Mesothelial cell of epicardium (in vitro differentiated cells): ENCODE data around the gene FXYD3. TPM values are rescaled to one million over a fixed set of nuclear protein-coding genes. Genes with fewer than 3 reads are reported as not detected.
A peak's percentile ranks its signal among the peaks of the same experiment; 100 is the strongest.
"Not testable (repeated sequence)": the region's sequence is repeated elsewhere in the genome, so short reads cannot be mapped to it uniquely, and the experiment has no call there.

Experiments
- DNase-seq, 2 experiments: peaks; one replicate each; pipeline ENCODE4 v3.0.0; 2021; ENCODE audit warnings: low spot score in 2 of 2; ENCODE audit not compliant: unreplicated experiment in 2 of 2
- H3K27ac Mint-ChIP-seq: 2 replicates; pipeline ENCODE4 v1.8.0; 2021; ENCODE audit warnings: mixed read lengths
- H3K27me3 Mint-ChIP-seq: 2 replicates; pipeline ENCODE4 v1.8.0; 2021; ENCODE audit warnings: low read depth, mixed read lengths
- H3K36me3 Mint-ChIP-seq: 2 replicates; pipeline ENCODE4 v1.8.0; 2021; ENCODE audit warnings: mixed read lengths
- H3K4me1 Mint-ChIP-seq: 2 replicates; pipeline ENCODE4 v1.8.0; 2021; ENCODE audit warnings: mixed read lengths
- H3K4me3 Mint-ChIP-seq: 2 replicates; pipeline ENCODE4 v1.8.0; 2021; ENCODE audit warnings: mild to moderate bottlenecking, moderate library complexity, mixed read lengths
- H3K9me3 Mint-ChIP-seq: 2 replicates; pipeline ENCODE4 v1.8.0; 2021; ENCODE audit warnings: mixed read lengths
- total RNA-seq: library from RNA; stranded (reverse); gene quantifications from 3 replicates; pipeline ENCODE4 v1.2.1, GENCODE V29; 2021
- TF ChIP-seq, protein P1 (sequence below): fragments of 200-600 bp; sonication (generic); IDR thresholded peaks from one replicate; pipeline ENCODE4 v1.5.0; 2021; ENCODE audit warnings: antibody characterized with exemption; ENCODE audit not compliant: unreplicated experiment

Gene FXYD3
- total RNA-seq, 1 donor from 2014 or later = 5.5 TPM

DNA sequence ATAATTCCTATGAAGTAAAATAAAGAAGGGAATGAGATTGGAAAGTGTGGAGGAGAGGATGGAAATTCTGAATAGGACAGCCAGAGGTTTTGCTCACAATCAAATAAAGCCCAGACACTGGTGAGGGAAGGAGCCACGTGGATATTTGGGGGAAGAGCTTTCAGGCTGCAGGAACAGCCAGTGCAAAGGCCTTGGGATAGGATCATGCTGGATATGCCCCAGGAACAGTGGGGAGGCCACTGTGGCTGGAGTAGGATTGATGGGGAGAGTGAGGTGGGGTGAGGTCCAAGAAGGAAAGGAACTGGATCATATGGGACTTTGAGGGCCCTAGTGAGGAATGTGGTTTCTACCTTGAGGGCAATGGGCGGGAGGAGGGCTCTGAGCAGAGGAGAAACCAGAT, 34.8 kb downstream of the FXYD3 start:
- H3K4me3 Mint-ChIP-seq = no peak overlapping the region
- TF ChIP-seq, protein P1, sequence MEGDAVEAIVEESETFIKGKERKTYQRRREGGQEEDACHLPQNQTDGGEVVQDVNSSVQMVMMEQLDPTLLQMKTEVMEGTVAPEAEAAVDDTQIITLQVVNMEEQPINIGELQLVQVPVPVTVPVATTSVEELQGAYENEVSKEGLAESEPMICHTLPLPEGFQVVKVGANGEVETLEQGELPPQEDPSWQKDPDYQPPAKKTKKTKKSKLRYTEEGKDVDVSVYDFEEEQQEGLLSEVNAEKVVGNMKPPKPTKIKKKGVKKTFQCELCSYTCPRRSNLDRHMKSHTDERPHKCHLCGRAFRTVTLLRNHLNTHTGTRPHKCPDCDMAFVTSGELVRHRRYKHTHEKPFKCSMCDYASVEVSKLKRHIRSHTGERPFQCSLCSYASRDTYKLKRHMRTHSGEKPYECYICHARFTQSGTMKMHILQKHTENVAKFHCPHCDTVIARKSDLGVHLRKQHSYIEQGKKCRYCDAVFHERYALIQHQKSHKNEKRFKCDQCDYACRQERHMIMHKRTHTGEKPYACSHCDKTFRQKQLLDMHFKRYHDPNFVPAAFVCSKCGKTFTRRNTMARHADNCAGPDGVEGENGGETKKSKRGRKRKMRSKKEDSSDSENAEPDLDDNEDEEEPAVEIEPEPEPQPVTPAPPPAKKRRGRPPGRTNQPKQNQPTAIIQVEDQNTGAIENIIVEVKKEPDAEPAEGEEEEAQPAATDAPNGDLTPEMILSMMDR = no peak
- H3K27ac Mint-ChIP-seq = no peak overlapping the region
- no peaks in the 10 kb centered on the region for H3K36me3 Mint-ChIP-seq
- H3K4me1 Mint-ChIP-seq = peaks cover 30% of the 10 kb centered on the region
- H3K27me3 Mint-ChIP-seq = peaks cover 22% of the 10 kb centered on the region
- no peak for DNase-seq
- no peaks in the 10 kb centered on the region for H3K9me3 Mint-ChIP-seq

DNA sequence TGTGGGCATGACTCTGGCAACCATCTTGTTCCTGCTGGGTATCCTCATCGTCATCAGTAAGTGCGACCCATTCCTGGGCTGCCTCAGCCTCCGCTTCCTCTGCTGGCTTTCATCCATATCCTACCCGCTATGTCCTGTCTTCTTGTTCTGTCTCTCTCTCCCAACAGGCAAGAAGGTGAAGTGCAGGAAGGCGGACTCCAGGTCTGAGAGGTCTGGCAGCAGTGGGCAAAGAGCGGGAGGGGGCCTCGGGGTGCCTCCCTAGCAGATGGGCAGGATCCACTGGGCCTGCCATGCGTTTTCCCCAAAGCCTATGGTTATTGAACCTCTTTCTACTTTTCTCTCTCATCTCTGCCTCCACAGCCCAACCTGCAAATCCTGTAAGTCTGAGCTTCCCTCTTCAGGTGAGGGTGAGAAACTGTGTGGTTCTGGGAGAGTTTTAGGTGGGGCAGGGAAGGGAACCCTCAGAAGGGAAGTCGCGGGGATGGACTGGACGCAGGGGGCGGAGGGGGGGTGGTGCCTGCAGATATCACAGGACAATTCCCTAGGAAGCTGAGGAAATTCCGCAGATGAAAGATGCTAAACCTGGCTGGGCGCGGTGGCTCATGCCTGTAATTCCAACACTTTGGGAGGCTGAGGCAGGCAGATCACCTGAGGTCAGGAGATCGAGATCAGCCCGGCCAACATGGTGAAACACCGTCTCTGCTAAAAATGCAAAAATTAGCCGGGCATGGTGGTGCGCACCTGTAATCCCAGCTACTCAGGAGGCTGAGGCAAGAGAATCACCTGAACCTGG, 35.8 kb downstream of the FXYD3 start:
- DNase-seq = no peak
- Mint-ChIP-seq H3K4me1 (peaks cover 30% of the 10 kb centered on the region), H3K9me3 (no peaks in the 10 kb centered on the region), H3K4me3 (no peak overlapping the region), H3K27ac (no peak overlapping the region), H3K36me3 (no peaks in the 10 kb centered on the region), H3K27me3 (peaks cover 31% of the 10 kb centered on the region)
- TF ChIP-seq, protein P1 = no peak

DNA sequence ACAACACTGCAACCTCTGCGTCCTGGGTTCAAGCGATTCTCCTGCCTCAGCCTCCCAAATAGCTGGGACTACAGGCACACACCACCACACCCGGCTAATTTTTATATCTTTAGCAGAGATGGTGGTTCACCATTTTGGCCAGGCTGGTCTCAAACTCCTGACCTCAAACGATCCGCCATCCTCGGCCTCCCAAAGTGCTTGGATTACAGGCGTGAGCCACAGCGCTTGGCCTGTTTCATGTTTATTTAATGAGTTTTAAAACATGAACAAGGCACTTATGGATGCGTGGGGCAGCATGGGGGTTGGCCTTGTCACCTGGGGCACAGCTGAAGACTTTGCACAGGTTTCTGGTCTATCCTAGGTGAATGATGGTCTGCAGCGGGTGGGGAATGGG, 37.5 kb downstream of the FXYD3 start:
- H3K27ac Mint-ChIP-seq, H3K9me3 Mint-ChIP-seq, DNase-seq, H3K36me3 Mint-ChIP-seq: not testable (repeated sequence)
- Mint-ChIP-seq H3K4me1 (peaks cover 30% of the 10 kb centered on the region), H3K4me3 (peak overlapping the region; percentile 37), H3K27me3 (peaks cover 33% of the 10 kb centered on the region)

DNA sequence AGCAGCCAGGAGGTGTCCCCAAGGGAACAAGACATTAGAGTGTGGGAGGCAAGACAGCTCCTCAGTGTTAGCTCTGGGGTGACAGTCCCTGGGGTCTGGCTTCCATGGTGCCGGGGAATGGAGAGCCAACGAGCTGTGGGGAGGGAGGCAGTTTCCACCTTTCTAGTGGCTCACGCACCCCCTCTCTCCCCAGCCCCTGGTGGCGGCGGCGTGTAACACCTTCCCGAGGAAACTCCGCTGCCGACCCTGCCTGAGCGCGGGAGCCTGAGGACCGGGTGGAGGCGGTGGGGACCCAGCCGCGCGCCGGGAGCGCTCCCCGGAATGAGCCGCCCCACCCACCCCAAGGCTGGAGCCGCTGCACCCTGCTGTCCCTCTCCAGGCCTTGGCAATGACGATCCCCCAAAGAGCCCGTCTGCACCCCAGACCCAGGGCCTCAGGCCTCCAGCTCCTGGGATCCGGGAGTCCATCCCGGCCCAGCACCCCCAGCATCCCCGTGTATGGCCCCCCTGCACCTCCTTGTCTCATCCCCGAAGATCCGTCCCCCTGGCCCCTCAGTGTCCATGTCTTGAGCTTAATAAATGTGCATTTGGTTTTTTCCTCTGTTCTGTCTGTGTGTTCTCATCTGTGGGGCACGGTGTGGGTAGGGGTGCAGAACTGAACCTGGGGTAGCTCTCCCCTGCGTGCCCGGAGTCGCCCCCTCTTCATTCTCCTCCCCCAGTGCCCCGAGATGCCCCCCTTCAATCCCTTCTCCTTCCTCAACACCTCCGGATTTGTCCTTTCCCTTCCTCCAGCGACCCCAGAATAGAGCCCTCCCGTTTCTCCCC, 38.3 kb downstream of the FXYD3 start:
- Mint-ChIP-seq H3K27ac (no peak overlapping the region), H3K4me3 (peak overlapping the region; percentile 82), H3K4me1 (peaks cover 30% of the 10 kb centered on the region), H3K27me3 (peaks cover 33% of the 10 kb centered on the region), H3K9me3 (no peaks in the 10 kb centered on the region), H3K36me3 (peaks cover 3% of the 10 kb centered on the region)
- DNase-seq = peak; percentile 56 to 71
- TF ChIP-seq, protein P1 = peak; percentile 88

DNA sequence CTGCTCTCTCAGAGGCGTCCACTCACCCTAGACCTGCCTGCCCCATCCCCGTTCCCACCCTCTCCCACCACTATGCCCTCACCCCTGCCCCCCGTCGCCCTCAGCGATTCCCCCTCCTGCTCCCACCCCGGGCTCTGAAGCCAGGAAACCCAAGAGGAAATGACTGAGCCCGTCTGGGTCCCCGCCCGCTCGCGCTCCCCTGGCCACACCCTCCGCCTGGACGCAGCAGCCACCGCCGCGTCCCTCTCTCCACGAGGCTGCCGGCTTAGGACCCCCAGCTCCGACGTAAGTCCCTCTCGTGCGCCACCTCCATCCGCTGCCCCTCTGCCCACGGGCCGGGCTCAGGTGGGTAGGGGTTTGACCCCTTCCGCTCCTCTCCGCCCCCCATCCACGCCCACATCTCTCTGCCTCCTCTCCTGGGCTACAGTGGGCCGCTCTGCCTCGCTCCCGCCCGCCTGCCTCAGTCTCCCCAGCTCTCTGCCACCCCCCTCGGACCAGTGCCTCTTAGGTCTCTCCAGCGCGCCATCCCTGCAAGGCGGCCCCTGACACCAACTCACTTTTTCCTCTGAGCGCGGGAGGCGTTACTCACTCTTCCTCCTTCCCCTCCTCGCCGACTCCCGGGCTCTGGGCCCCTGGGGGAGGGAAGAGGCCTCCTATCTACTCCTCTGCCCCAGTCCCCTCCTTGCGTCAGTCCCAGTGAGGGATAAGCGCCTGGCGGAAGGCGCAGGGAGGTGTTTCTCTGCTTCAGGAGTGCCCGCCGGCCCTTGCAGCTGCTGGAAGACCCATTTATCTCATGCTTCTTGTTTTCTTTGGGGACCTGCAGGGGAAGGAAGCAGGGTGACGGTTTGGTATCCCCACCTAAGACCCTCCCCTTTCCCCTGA, 39.1 kb downstream of the FXYD3 start, which contains the start of gene FXYD5:
Gene FXYD5, plus strand, starts transcription at position 211 of the 882 bp plus-strand sequence. CDS start 816 bp downstream, outside the sequence.
- Mint-ChIP-seq H3K4me3 (peak within 1 kb of the TSS; percentile 82), H3K4me1 (peaks cover 26% of the 10 kb centered on the region), H3K27me3 (peaks cover 33% of the 10 kb centered on the region), H3K36me3 (peaks cover 3% of the 10 kb centered on the region), H3K27ac (peak within 1 kb of the TSS; percentile 80), H3K9me3 (no peaks in the 10 kb centered on the region)
- TF ChIP-seq, protein P1 = no peak
- peak in 1 of 2 experiments; percentile 60 for DNase-seq
